Activated CD4-positive, alpha-beta T cell treated with anti-CD3 and anti-CD28 coated beads for 24 hours (primary cell): ENCODE data around the gene TMEM229A.
"Not testable (repeated sequence)": the region's sequence is repeated elsewhere in the genome, so short reads cannot be mapped to it uniquely, and the experiment has no call there.

Experiments
- DNase-seq, 2 donors: peaks; one replicate each; pipeline ENCODE4 v3.0.0-alpha.2; 2020; ENCODE audit warnings: low read depth in 2 of 2

The TMEM229A gene

GRCh38 chr7:124032369-124033094 lies at the start of gene TMEM229A:
TMEM229A (minus strand) TSS chr7:124033067; CDS start chr7:124033003, 64 bp downstream.
- DNase-seq, result no peak

GRCh38 chr7:124082234-124082633 lies 49.4 kb upstream of the TMEM229A start:
- not testable (repeated sequence) for DNase-seq

DNA sequence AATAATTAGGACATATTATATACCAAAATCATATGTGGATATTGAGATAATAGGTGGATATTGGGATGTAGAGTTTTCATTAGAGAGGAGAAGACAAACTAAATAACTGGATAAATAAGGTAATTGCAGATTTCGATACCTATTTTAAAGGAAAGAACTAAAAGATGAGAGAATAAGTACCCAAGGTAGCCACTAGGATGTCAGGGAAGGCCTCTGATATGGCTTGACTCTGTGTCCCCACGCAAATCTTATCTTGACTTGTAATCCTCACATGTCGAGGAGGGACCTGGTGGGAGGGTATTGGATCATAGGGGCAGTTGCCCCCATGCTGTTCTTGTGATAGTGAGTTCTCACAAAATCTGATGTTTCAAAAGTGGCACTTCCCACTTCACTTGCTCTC lies 44.7 kb upstream of the TMEM229A start:
- DNase-seq, result no peak

DNA sequence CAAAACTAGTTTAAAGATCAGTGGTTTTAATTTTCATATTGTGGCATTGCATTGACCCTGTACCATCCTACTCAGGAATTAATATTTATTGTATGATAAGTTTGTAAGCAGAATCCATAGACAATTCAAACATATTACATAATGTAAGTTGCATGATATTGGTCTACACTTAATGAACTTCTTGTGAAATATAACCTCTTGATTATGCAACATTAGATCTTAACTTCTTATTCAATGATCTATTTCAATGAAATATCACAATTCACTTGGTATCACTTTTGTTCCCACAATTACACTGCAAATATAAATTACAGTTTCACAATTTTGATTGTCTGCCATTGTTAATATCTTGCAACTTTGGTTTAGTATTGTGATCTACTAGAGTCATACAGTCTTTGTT lies 44.0 kb upstream of the TMEM229A start:
- DNase-seq, result no peak

- no peak for DNase-seq
These were observed 41.1 kb upstream of the TMEM229A start for GRCh38 chr7:124074007-124074406.

GRCh38 chr7:124073310-124073645 lies 40.4 kb upstream of the TMEM229A start:
- no peak for DNase-seq

DNA sequence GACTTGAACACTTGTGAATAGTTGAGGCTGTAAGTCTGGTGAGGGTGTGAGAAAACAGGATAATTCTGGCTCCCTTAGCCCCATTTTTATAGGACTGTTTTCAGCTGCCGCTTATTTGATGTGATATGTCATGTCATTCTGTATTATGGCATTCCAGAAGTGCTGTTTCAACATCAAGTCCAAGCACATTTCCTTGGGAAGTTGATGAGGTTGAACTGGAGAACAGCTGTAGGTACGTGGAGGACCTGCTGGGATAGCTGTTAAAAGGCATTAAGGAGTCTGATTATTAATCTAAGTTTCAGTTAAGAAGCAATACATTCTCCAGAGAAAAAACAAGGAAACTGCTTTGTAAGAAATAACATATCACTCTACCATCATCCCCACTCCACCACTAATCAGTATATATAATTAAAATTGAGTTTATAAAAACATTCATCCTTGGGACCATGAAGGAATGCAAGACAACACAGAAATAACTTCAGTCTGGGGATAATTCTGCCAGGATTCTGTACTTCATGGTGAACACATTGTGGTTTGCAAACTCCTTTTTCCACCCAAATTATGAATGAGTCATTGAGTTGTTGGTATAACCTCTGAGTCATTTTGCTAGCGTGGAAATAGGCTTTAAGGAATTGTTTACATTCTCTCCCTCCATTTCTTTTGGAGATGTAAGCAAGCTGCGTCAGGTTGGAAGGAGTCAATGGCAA lies 39.9 kb upstream of the TMEM229A start:
- DNase-seq, result no peak

GRCh38 chr7:124071843-124072242 lies 39.0 kb upstream of the TMEM229A start:
- DNase-seq, result no peak

DNA sequence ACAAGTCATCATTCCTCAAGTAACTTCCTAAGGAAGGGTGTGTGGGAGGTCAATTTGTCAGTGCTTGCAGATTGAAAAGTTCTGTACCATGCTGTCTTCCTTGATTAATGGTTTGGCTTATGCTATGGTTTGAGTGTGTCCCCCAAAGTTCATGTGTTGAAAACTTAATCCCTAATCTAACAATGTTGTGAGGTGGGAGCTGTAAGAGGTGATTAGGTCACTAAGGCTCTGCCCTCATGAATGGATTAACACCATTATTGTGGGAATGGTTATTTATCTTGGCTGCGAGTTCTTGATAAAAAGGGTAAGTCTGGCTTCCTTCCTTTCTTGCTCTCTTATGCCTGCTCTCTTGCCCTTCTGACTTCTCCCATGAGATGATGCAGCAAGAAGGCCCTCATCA lies 29.3 kb upstream of the TMEM229A start:
- no peak for DNase-seq

- DNase-seq, result no peak
These were observed 27.7 kb upstream of the TMEM229A start for GRCh38 chr7:124060528-124060927.

- DNase-seq, result no peak
These were observed 26.5 kb upstream of the TMEM229A start for GRCh38 chr7:124059375-124059774.

DNA sequence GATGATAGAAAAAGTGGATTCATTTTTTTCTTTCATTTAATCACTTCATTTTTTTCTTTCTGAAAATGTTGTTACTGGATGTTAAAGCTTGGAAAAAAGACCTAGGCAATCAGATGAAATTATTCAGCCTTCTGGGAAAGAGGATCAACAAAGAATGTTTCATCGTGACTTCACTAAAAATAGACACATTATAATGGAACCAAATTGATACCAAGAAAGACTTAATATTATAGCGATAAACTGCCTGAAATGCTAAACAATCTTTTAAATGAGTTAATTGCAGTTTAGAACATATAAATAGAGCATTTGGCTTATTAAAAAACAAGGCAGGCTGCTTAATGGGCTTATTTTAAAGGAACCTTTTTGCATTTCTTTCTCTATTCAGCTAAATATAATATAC lies 25.6 kb upstream of the TMEM229A start:
- DNase-seq, result no peak

GRCh38 chr7:124057872-124058271 lies 25.0 kb upstream of the TMEM229A start:
- DNase-seq, result no peak

GRCh38 chr7:124056234-124056633 lies 23.4 kb upstream of the TMEM229A start:
- no peak for DNase-seq

- DNase-seq, result no peak
These were observed 19.0 kb upstream of the TMEM229A start for GRCh38 chr7:124051681-124052377.

DNA sequence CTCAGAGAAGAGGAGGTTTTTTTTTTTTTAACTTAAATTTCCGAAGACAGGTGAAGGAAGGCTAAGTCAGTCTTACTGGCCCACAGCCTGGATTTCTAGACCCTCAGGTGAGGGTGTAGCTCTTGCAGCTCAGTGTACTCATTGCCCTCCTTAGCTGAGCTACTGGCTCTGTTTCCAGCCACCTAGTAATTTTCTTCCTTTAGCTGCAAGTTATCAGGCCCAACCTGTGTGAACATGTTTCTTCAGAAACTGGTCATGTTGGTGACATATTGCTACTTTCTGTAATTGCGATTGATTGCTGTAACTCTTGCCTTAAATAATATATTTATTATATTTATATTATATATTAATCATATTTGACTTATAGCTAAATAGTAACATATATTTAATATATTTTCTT lies 10.0 kb upstream of the TMEM229A start:
- DNase-seq, result no peak

DNA sequence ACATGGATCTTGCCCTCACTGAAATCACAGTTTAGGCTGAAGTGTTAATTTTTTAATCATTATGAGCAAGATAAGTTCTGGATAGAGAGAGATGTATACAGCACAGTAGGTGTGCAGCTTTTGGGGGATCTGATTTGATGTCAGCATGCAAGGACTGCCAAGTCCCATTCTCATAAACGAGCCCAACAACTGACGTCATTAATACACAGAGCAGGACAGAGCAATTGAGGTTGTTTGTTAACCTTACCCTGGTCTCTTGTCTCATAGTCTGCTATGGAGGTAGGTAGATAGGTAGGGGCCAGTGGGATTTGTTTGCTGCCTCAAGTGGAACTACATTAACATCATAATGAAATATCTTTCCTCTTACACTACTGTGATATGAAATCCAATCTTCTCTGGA lies 8.6 kb upstream of the TMEM229A start:
- no peak for DNase-seq

DNA sequence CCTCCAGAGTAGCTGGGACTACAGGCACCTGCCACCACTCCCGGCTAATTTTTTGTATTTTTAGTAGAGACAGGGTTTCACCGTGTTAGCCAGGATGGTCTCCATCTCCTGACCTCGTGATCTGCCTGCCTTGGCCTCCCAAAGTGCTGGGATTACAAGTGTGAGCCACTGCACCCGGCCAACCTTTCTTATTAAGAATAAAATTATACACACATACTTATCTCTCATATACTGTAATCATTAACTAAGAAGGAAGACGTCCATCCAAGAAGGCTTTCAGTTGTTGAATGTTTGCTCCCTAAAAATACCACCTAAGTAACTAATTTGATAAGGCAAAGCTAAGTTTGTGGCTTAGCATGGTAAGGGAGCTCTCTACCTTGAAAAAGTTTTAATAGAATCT lies 5.0 kb upstream of the TMEM229A start:
- DNase-seq, result not testable (repeated sequence)

DNA sequence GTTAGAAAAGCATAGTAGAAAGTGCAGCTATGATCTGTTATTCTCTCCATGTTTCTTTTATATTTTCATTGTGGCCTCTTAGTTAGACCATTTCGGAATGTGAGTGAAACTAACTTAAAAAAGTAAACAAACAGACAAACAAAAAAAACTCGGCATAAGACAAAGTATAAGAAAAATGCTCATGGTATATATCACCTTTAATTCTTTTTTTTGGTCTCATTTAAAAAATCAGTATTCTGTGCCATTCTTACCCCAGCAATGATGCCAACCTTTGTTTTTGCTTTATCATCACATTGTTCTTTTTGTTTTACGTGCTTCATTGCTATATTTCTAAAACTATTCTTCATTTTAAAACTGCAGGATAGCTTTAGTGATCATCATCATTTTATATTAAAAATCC lies 2.8 kb upstream of the TMEM229A start:
- DNase-seq, result no peak

GRCh38 chr7:124034754-124035100 lies 1.9 kb upstream of the TMEM229A start:
- no peak for DNase-seq

- no peak for DNase-seq
These were observed 1.2 kb upstream of the TMEM229A start for GRCh38 chr7:124033807-124034753.
